DND-41 (cell line): ENCODE measurements around the gene SLC39A9.

Experiments used
- ATAC-seq: fragments of 200-7000 bp; cut with Tn5 transposase; 3 replicates; pipeline ENCODE4 v1.9.1; 2021; ENCODE audit warnings: low read depth; ENCODE audit not compliant: insufficient read depth
- DNase-seq: peaks from one replicate; pipeline ENCODE4 v3.0.0-alpha.2; 2020
- H2AFZ ChIP-seq: 2 replicates; pipeline ENCODE4 v1.6.0; 2012; ENCODE audit warnings: low read depth, low read length
- H3K27ac ChIP-seq: 2 replicates; pipeline ENCODE4 v1.5.1; 2012; ENCODE audit warnings: low read length, inconsistent platforms
- H3K27me3 ChIP-seq: fragments of 200-600 bp; sonication (generic); 2 replicates; pipeline ENCODE4 v1.6.0; 2012; ENCODE audit warnings: low read length, mild to moderate bottlenecking, inconsistent platforms; ENCODE audit not compliant: insufficient read depth, poor library complexity
- H3K36me3 ChIP-seq: 2 replicates; pipeline ENCODE4 v1.5.1; 2012; ENCODE audit warnings: low read length, inconsistent platforms; ENCODE audit not compliant: insufficient read depth
- H3K4me1 ChIP-seq: 2 replicates; pipeline ENCODE4 v1.5.1; 2012; ENCODE audit warnings: mild to moderate bottlenecking, low read length; ENCODE audit not compliant: insufficient read depth
- H3K4me2 ChIP-seq: 2 replicates; pipeline ENCODE4 v1.6.0; 2012; ENCODE audit warnings: mild to moderate bottlenecking, moderate library complexity, low read length, inconsistent platforms; ENCODE audit not compliant: insufficient read depth
- H3K4me3 ChIP-seq, 2 experiments: fragments of 200-600 bp in 1 of 2; shearing (Covaris generic) in 1 of 2; 2 replicates each; pipeline ENCODE4 v1.5.1; 2012 to 2016; ENCODE audit warnings: inconsistent platforms in 2 of 2, low read length in 2 of 2, mild to moderate bottlenecking in 2 of 2, low read depth in 1 of 2, moderate library complexity in 1 of 2
- H3K79me2 ChIP-seq: 2 replicates; pipeline ENCODE4 v1.6.0; 2012; ENCODE audit warnings: low read length, inconsistent platforms; ENCODE audit not compliant: insufficient read depth
- H3K9ac ChIP-seq: 2 replicates; pipeline ENCODE4 v1.6.0; 2012; ENCODE audit warnings: low read depth, mild to moderate bottlenecking, inconsistent platforms, low read length, moderate library complexity
- H3K9me3 ChIP-seq: 2 replicates; pipeline ENCODE4 v1.5.1; 2012; ENCODE audit warnings: low read length, moderate library complexity, mild to moderate bottlenecking, inconsistent platforms; ENCODE audit not compliant: insufficient read depth, severe bottlenecking
- H4K20me1 ChIP-seq: 2 replicates; pipeline ENCODE4 v1.6.0; 2012; ENCODE audit warnings: low read length; ENCODE audit not compliant: insufficient read depth
- EZH2 ChIP-seq: IDR thresholded peaks from 3 replicates; pipeline ENCODE4 v1.6.1; 2012; ENCODE audit warnings: borderline replicate concordance, low read depth, mild to moderate bottlenecking, moderate library complexity, low read length, inconsistent platforms; ENCODE audit not compliant: severe bottlenecking
- TF ChIP-seq, protein P1 (sequence below): IDR thresholded peaks from 2 replicates; pipeline ENCODE4 v1.5.1; 2012; ENCODE audit warnings: borderline replicate concordance, low read length, moderate library complexity, mild to moderate bottlenecking; ENCODE audit not compliant: poor library complexity, severe bottlenecking; ENCODE audit errors: extremely low read depth

SLC39A9 gene

DNA sequence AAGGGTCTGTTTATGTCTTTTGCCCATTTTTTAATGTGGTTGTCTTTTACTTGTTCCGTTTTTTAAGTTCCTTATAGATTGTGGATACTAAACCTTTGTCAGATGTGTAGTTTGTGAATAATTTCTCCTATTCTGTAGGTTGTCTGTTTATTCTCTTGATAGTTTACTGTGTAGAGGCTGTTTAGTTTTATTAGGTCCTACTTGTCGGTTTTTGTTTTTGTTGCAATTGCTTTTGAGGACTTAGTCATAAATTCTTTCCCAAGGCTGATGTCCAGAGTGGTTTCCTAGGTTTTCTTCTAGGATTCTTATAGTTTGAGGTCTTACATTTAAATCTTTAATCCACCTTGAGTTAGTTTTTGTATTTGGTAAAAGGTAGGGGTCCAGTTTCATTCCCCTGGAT, 33.9 kb downstream of the SLC39A9 start:
- Histone ChIP-seq H3K79me2 (peaks cover 42% of the 10 kb centered on the region), H4K20me1 (peaks cover 2% of the 10 kb centered on the region; the same call in 1 of the 2 replicates), H3K27ac (no peak overlapping the region), H3K36me3 (peaks cover 8% of the 10 kb centered on the region; the same call in 1 of the 2 replicates), H3K27me3 (no peaks in the 10 kb centered on the region), H3K9ac (no peak overlapping the region), H2AFZ (no peak overlapping the region), H3K4me2 (no peak overlapping the region), H3K9me3 (no peaks in the 10 kb centered on the region), H3K4me1 (no peaks in the 10 kb centered on the region), H3K4me3 (no peak overlapping the region)
- DNase-seq (no peak), ATAC-seq (no peak)
- TF ChIP-seq, protein P1, sequence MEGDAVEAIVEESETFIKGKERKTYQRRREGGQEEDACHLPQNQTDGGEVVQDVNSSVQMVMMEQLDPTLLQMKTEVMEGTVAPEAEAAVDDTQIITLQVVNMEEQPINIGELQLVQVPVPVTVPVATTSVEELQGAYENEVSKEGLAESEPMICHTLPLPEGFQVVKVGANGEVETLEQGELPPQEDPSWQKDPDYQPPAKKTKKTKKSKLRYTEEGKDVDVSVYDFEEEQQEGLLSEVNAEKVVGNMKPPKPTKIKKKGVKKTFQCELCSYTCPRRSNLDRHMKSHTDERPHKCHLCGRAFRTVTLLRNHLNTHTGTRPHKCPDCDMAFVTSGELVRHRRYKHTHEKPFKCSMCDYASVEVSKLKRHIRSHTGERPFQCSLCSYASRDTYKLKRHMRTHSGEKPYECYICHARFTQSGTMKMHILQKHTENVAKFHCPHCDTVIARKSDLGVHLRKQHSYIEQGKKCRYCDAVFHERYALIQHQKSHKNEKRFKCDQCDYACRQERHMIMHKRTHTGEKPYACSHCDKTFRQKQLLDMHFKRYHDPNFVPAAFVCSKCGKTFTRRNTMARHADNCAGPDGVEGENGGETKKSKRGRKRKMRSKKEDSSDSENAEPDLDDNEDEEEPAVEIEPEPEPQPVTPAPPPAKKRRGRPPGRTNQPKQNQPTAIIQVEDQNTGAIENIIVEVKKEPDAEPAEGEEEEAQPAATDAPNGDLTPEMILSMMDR: no peak
- no peak for TF ChIP-seq EZH2

DNA sequence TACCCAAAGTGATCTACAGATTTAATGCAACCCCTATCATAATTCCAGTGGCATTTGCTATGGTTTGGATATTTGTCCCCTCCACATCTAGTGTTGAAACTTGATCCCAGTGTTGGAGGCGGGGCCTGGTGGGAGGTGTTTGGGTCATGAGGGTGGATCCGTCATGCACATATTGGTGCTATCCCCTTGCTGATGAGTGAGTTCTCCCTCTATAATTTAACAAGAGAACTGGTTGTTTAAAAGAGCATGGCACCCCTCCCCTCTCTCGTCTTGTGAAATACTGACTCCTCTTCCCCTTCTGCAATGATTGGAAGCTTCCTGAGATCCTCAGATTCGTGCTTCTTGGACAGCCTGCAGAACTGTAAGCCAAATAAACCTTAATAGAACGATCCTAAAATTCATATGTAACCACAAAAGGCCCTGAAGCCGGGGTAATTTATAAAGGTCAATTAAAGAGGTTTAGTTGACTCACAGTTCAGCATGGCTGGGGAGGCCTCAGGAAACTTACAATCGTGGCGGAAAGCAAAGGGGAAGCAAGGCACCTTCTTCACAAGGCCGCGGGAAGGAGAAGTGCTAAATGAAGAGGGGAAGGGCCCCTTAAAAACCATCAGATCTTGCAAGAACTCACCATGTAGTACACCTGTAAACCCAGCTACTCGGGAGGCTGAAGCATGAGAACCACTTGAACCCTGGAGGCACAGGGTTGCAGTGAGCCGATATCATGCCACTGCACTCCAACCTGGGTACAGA, 41.2 kb downstream of the SLC39A9 start:
- no peak for ATAC-seq
- Histone ChIP-seq H3K27me3 (no peaks in the 10 kb centered on the region), H3K4me1 (peaks cover 25% of the 10 kb centered on the region), H3K36me3 (peaks cover 15% of the 10 kb centered on the region), H3K27ac (no peak overlapping the region), H3K79me2 (peaks cover 41% of the 10 kb centered on the region), H3K4me2 (no peak overlapping the region), H2AFZ (no peak overlapping the region), H4K20me1 (peaks cover 3% of the 10 kb centered on the region; the same call in 1 of the 2 replicates), H3K9me3 (no peaks in the 10 kb centered on the region), H3K9ac (no peak overlapping the region), H3K4me3 (no peak overlapping the region)
- no peak for DNase-seq
- TF ChIP-seq EZH2: no peak
- TF ChIP-seq, protein P1: no peak

DNA sequence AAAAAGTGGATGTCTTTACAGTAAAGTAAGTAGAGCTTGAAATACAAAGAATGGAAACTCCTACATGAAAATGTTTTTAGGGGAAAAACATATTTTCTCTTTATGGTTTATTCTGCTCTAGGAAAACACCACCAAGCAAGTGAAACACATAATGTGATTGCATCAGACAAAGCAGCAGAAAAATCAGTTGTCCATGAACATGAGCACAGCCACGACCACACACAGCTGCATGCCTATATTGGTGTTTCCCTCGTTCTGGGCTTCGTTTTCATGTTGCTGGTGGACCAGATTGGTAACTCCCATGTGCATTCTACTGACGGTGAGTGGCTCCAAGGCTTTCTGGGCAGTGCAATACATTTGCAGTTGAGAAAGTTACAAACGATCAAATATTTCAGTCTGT, 43.5 kb downstream of the SLC39A9 start:
- Histone ChIP-seq H2AFZ (peak overlapping the region; percentile 9; the same call in 1 of the 2 replicates), H3K79me2 (peaks cover 22% of the 10 kb centered on the region), H3K4me3 (peak overlapping the region in 1 of 2 experiments; percentile 9; a peak in 1 of 4 replicates), H3K27ac (peak overlapping the region; percentile 72), H3K9me3 (no peaks in the 10 kb centered on the region), H3K4me2 (peak overlapping the region; percentile 7; the same call in 1 of the 2 replicates), H3K27me3 (no peaks in the 10 kb centered on the region), H3K9ac (peak overlapping the region; percentile 27; the same call in 1 of the 2 replicates), H3K36me3 (peaks cover 20% of the 10 kb centered on the region), H3K4me1 (peaks cover 25% of the 10 kb centered on the region), H4K20me1 (peaks cover 3% of the 10 kb centered on the region; the same call in 1 of the 2 replicates)
- ATAC-seq (peak; percentile 94), DNase-seq (peak; percentile 74)
- TF ChIP-seq, protein P1: no peak
- no peak for TF ChIP-seq EZH2
